K562 (cell line): Measurements from ENCODE around the gene VRK1. TPM values are rescaled to one million over a fixed set of nuclear protein-coding genes. Genes with fewer than 3 reads are reported as not detected.

Experiments
- ARID2 ChIP-seq: fragments of 450-650 bp; IDR thresholded peaks from 2 replicates; pipeline ENCODE4 v1.6.1; 2017; ENCODE audit warnings: antibody characterized with exemption, mild to moderate bottlenecking
- CREB1 ChIP-seq, 2 experiments: sonication (generic) in 1 of 2; formaldehyde crosslinking in 1 of 2; IDR thresholded peaks; 2 replicates each; pipeline versions ENCODE4 v1.6.1 to v1.8.0; 2012 to 2022; ENCODE audit warnings: inconsistent platforms in 1 of 2, mild to moderate bottlenecking in 1 of 2, missing genetic modification reagents in 1 of 2, moderate library complexity in 1 of 2
- DPF2 ChIP-seq: fragments of 450-650 bp; IDR thresholded peaks from 2 replicates; pipeline ENCODE4 v1.6.1; 2016
- FOXJ3 ChIP-seq: sonication (generic); formaldehyde crosslinking; IDR thresholded peaks from 2 replicates; pipeline ENCODE4 v1.4.0; 2020; ENCODE audit warnings: mild to moderate bottlenecking, missing genetic modification reagents
- FOXK1 ChIP-seq: sonication (generic); formaldehyde crosslinking; IDR thresholded peaks from 2 replicates; pipeline ENCODE4 v1.8.0; 2022; ENCODE audit warnings: missing genetic modification reagents, mild to moderate bottlenecking, borderline replicate concordance
- HDAC2 ChIP-seq: fragments of 450-650 bp; IDR thresholded peaks from 2 replicates; pipeline ENCODE4 v1.6.1; 2016; ENCODE audit warnings: mild to moderate bottlenecking
- MTF1 ChIP-seq: fragments of 250-450 bp; sonication (Bioruptor Pico); IDR thresholded peaks from 2 replicates; pipeline ENCODE4 v1.9.0; 2021; ENCODE audit warnings: moderate library complexity, mild to moderate bottlenecking, inconsistent platforms, borderline replicate concordance
- NFE2 ChIP-seq: IDR thresholded peaks from 2 replicates; pipeline ENCODE4 v1.6.1; 2014; ENCODE audit warnings: antibody characterized with exemption, low read depth
- RAD51 ChIP-seq: fragments of 450-650 bp; IDR thresholded peaks from 2 replicates; pipeline ENCODE4 v1.7.1; 2016; ENCODE audit warnings: low read depth, mild to moderate bottlenecking, borderline replicate concordance
- RBFOX2 ChIP-seq: fragments of 200-400 bp; formaldehyde crosslinking; IDR thresholded peaks from 2 replicates; pipeline ENCODE4 v1.6.1; 2017; ENCODE audit warnings: low read depth, mild to moderate bottlenecking, low read length, moderate library complexity
- TAF7 ChIP-seq: fragments of 450-650 bp; IDR thresholded peaks from 2 replicates; pipeline ENCODE4 v1.6.1; 2016; ENCODE audit warnings: missing genetic modification characterization, missing compliant biosample characterization
- TRIM24 ChIP-seq, 2 experiments: fragments of 450-650 bp; IDR thresholded peaks; 2 replicates each; pipeline ENCODE4 v1.6.1; 2016
- ZNF311 ChIP-seq: fragments of 250-450 bp; sonication (Bioruptor Pico); IDR thresholded peaks from 2 replicates; pipeline ENCODE4 v1.4.0; 2020; ENCODE audit warnings: mild to moderate bottlenecking, moderate library complexity
- ZNF347 ChIP-seq: fragments of 450-650 bp; formaldehyde crosslinking; IDR thresholded peaks from 2 replicates; pipeline ENCODE4 v1.4.0; 2020; ENCODE audit warnings: low read depth, mild to moderate bottlenecking, moderate library complexity
- ZNF551 ChIP-seq: fragments of 250-450 bp; sonication (Bioruptor Pico); IDR thresholded peaks from 2 replicates; pipeline ENCODE4 v1.5.0; 2021; ENCODE audit warnings: mild to moderate bottlenecking, moderate library complexity
- ZNF57 ChIP-seq: fragments of 450-650 bp; formaldehyde crosslinking; IDR thresholded peaks from 2 replicates; pipeline ENCODE4 v1.4.0; 2020; ENCODE audit warnings: mild to moderate bottlenecking, moderate library complexity
- ZNF764 ChIP-seq: fragments of 250-450 bp; sonication (Bioruptor Pico); IDR thresholded peaks from 2 replicates; pipeline ENCODE4 v1.4.0; 2020; ENCODE audit warnings: low read depth, mild to moderate bottlenecking, moderate library complexity
- polyA plus RNA-seq, 8 experiments: library from polyadenylated mRNA; depleted of rRNA in 4 of 8; stranded (reverse) in 5 of 8; unstranded in 3 of 8; fragments of >200 nt; fragmentation: Nextera tagmentation in 2 of 8; fragmentation: Illumina TruSeq in 1 of 8; extraction: Ambion mirVana in 2 of 8; extraction: Trizol in 1 of 8; gene quantifications; 2 replicates each; pipeline versions ENCODE4 v1.2.1 to v1.2.3, GENCODE V29; 2011 to 2014; ENCODE audit warnings: inconsistent platforms in 1 of 8, missing spikeins in 1 of 8
- total RNA-seq, 7 experiments: library from RNA; depleted of rRNA in 6 of 7; stranded (reverse); fragments of >200 nt in 6 of 7; fragmentation: Illumina TruSeq in 2 of 7; extraction: Trizol in 2 of 7; gene quantifications; 2 replicates each; pipeline versions ENCODE4 v1.2.1 to v1.2.3, GENCODE V29; 2011 to 2021; ENCODE audit warnings: low replicate concordance in 1 of 7
- TF ChIP-seq, protein P1 (sequence below): sonication (generic); formaldehyde crosslinking; IDR thresholded peaks from 2 replicates; pipeline ENCODE4 v1.8.0; 2022; ENCODE audit warnings: mild to moderate bottlenecking, missing genetic modification reagents
- TF ChIP-seq, protein P2 (sequence below): fragments of 450-650 bp; formaldehyde crosslinking; conservative IDR thresholded peaks from 2 replicates; pipeline ENCODE4 v1.4.0; 2022; ENCODE audit warnings: mild to moderate bottlenecking, missing genetic modification characterization
- TF ChIP-seq, protein P3 (sequence below): fragments of 450-650 bp; formaldehyde crosslinking; IDR thresholded peaks from 2 replicates; pipeline ENCODE4 v1.4.0; 2022; ENCODE audit warnings: mild to moderate bottlenecking, moderate library complexity
- TF ChIP-seq, protein P4 (sequence below): fragments of 250-450 bp; sonication (Bioruptor Pico); IDR thresholded peaks from 2 replicates; pipeline ENCODE4 v1.4.0; 2020

Gene VRK1
- total and polyA plus RNA-seq, 9 of the 15 experiments (the other 6 are each of a cell fraction or from before 2014, with no cell fraction given), result 83.6 to 177 (median 116) TPM

DNA sequence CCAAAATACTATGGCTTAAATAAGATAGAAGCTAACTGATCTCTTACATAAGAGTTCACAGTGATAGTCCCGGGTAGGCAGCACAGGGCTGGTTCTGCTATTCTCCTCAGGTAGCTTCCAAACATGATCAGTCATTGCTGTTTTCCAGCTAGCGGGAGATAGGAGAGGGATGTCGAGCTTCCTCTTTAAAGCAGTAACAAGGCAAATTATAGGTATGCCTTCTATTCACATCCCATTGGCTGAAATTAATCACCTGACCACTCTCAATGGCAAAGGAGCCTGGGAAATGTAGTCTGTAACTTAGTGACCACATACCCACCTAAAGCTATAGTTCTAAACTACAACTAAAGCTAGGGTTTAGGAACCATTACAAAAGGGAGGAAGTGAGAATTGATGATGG, 34.5 kb upstream of the VRK1 start (continued):
- TF ChIP-seq, protein P1, sequence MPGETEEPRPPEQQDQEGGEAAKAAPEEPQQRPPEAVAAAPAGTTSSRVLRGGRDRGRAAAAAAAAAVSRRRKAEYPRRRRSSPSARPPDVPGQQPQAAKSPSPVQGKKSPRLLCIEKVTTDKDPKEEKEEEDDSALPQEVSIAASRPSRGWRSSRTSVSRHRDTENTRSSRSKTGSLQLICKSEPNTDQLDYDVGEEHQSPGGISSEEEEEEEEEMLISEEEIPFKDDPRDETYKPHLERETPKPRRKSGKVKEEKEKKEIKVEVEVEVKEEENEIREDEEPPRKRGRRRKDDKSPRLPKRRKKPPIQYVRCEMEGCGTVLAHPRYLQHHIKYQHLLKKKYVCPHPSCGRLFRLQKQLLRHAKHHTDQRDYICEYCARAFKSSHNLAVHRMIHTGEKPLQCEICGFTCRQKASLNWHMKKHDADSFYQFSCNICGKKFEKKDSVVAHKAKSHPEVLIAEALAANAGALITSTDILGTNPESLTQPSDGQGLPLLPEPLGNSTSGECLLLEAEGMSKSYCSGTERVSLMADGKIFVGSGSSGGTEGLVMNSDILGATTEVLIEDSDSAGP (CRISPR knock-in tag), result peak; percentile 82
- no peak for TF ChIP-seq ZNF57
- no peak for TF ChIP-seq HDAC2
- TF ChIP-seq NFE2, result peak; percentile 18; the same call in 1 of the 2 replicates
- TF ChIP-seq MTF1, result no peak
- TF ChIP-seq ZNF347, result no peak
- TF ChIP-seq, protein P2, sequence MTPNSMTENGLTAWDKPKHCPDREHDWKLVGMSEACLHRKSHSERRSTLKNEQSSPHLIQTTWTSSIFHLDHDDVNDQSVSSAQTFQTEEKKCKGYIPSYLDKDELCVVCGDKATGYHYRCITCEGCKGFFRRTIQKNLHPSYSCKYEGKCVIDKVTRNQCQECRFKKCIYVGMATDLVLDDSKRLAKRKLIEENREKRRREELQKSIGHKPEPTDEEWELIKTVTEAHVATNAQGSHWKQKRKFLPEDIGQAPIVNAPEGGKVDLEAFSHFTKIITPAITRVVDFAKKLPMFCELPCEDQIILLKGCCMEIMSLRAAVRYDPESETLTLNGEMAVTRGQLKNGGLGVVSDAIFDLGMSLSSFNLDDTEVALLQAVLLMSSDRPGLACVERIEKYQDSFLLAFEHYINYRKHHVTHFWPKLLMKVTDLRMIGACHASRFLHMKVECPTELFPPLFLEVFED (CRISPR knock-in tag), result no peak
- TF ChIP-seq ZNF551, result no peak
- TF ChIP-seq, protein P3, sequence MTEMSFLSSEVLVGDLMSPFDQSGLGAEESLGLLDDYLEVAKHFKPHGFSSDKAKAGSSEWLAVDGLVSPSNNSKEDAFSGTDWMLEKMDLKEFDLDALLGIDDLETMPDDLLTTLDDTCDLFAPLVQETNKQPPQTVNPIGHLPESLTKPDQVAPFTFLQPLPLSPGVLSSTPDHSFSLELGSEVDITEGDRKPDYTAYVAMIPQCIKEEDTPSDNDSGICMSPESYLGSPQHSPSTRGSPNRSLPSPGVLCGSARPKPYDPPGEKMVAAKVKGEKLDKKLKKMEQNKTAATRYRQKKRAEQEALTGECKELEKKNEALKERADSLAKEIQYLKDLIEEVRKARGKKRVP (CRISPR knock-in tag), result no peak
- TF ChIP-seq, protein P4, sequence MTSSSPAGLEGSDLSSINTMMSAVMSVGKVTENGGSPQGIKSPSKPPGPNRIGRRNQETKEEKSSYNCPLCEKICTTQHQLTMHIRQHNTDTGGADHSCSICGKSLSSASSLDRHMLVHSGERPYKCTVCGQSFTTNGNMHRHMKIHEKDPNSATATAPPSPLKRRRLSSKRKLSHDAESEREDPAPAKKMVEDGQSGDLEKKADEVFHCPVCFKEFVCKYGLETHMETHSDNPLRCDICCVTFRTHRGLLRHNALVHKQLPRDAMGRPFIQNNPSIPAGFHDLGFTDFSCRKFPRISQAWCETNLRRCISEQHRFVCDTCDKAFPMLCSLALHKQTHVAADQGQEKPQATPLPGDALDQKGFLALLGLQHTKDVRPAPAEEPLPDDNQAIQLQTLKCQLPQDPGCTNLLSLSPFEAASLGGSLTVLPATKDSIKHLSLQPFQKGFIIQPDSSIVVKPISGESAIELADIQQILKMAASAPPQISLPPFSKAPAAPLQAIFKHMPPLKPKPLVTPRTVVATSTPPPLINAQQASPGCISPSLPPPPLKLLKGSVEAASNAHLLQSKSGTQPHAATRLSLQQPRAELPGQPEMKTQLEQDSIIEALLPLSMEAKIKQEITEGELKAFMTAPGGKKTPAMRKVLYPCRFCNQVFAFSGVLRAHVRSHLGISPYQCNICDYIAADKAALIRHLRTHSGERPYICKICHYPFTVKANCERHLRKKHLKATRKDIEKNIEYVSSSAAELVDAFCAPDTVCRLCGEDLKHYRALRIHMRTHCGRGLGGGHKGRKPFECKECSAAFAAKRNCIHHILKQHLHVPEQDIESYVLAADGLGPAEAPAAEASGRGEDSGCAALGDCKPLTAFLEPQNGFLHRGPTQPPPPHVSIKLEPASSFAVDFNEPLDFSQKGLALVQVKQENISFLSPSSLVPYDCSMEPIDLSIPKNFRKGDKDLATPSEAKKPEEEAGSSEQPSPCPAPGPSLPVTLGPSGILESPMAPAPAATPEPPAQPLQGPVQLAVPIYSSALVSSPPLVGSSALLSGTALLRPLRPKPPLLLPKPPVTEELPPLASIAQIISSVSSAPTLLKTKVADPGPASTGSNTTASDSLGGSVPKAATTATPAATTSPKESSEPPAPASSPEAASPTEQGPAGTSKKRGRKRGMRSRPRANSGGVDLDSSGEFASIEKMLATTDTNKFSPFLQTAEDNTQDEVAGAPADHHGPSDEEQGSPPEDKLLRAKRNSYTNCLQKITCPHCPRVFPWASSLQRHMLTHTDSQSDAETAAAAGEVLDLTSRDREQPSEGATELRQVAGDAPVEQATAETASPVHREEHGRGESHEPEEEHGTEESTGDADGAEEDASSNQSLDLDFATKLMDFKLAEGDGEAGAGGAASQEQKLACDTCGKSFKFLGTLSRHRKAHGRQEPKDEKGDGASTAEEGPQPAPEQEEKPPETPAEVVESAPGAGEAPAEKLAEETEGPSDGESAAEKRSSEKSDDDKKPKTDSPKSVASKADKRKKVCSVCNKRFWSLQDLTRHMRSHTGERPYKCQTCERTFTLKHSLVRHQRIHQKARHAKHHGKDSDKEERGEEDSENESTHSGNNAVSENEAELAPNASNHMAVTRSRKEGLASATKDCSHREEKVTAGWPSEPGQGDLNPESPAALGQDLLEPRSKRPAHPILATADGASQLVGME (CRISPR knock-in tag), result no peak
- TF ChIP-seq TRIM24 (IDR thresholded peaks at IDR 0.05), result no peak
- no peak for TF ChIP-seq ZNF764 (CRISPR knock-in tag)
- no peak for TF ChIP-seq RBFOX2
- peak; percentile 26; the same call in 1 of the 2 replicates for TF ChIP-seq DPF2
- no peak for TF ChIP-seq ARID2
- no peak for TF ChIP-seq FOXK1 (CRISPR knock-in tag)
- TF ChIP-seq FOXJ3, result no peak
- no peak for TF ChIP-seq CREB1 (IDR thresholded peaks at IDR 0.05)
- no peak for TF ChIP-seq CREB1 (CRISPR knock-in tag; IDR thresholded peaks at IDR 0.05)
- peak; percentile 87 for TF ChIP-seq RAD51
- no peak for TF ChIP-seq ZNF311 (CRISPR knock-in tag)
- no peak for TF ChIP-seq TAF7 (tag)
